Measurements from ENCODE around the gene PRKAR2A.
A peak's percentile ranks its signal among the peaks of the same experiment; 100 is the strongest.
"Not testable (repeated sequence)": the region's sequence is repeated elsewhere in the genome, so short reads cannot be mapped to it uniquely, and the experiment has no call there.

The PRKAR2A gene

GRCh38 chr3:48723725-48724124, 123.9 kb downstream of the PRKAR2A start:
- no peak for DNase-seq

GRCh38 chr3:48723293-48723692, 124.4 kb downstream of the PRKAR2A start:
- not testable (repeated sequence) for DNase-seq

- peak; percentile 99 to 100 for DNase-seq
Measured at GRCh38 chr3:48716982-48717746, 130.5 kb downstream of the PRKAR2A start, which contains the start of gene IP6K2. TSS of gene IP6K2 (minus strand) at chr3:48717221. CDS start at chr3:48695291, 21,930 bp downstream.

GRCh38 chr3:48716508-48716981, 131.1 kb downstream of the PRKAR2A start:
- DNase-seq = peak; percentile 19 to 43

GRCh38 chr3:48715174-48715800, 132.4 kb downstream of the PRKAR2A start:
- DNase-seq = no peak

- DNase-seq = no peak
Measured at GRCh38 chr3:48711727-48712126, 135.9 kb downstream of the PRKAR2A start.

GRCh38 chr3:48709051-48709461, 138.6 kb downstream of the PRKAR2A start:
- DNase-seq = no peak

GRCh38 chr3:48708481-48708889, 139.2 kb downstream of the PRKAR2A start:
- DNase-seq = no peak

- DNase-seq = no peak
Measured at GRCh38 chr3:48707157-48707556, 140.5 kb downstream of the PRKAR2A start.

- no peak for DNase-seq
Measured at GRCh38 chr3:48702320-48702920, 145.3 kb downstream of the PRKAR2A start.

- no peak for DNase-seq
Measured at GRCh38 chr3:48700731-48701405, 146.8 kb downstream of the PRKAR2A start.

- no peak for DNase-seq
Measured at GRCh38 chr3:48698891-48699290, 148.8 kb downstream of the PRKAR2A start.

- no peak for DNase-seq
Measured at GRCh38 chr3:48697952-48698351, 149.7 kb downstream of the PRKAR2A start.

- DNase-seq = no peak
Measured at GRCh38 chr3:48696601-48697000, 151.1 kb downstream of the PRKAR2A start.
